Measurements from ENCODE around the gene GOLT1A.

Gene GOLT1A

GRCh38 chr1:204261266-204261665 lies 47.5 kb upstream of the GOLT1A start:
- no peak overlapping the region for H3K27ac ChIP-seq
- no peaks in the 10 kb centered on the region for H3K4me1 ChIP-seq
- H3K36me3 ChIP-seq (ENCODE audit: control insufficient read depth, insufficient read depth, low read length): no peaks in the 10 kb centered on the region
- no peaks in the 10 kb centered on the region for H3K27me3 ChIP-seq (ENCODE audit: control insufficient read depth, insufficient read depth, low read length)
- no peak overlapping the region for H2AFZ ChIP-seq
- no peak overlapping the region for H3K4me2 ChIP-seq (ENCODE audit: low read length)
- H3K9ac ChIP-seq: no peak overlapping the region
- H3K9me3 ChIP-seq (ENCODE audit: control insufficient read depth, low read length): no peaks in the 10 kb centered on the region
- no peaks in the 10 kb centered on the region for H3K79me2 ChIP-seq
- TF ChIP-seq CTCF (IDR thresholded peaks at IDR 0.05): no peak
- H3K4me3 ChIP-seq (ENCODE audit: low read depth, low read length): no peak overlapping the region

GRCh38 chr1:204260601-204261197 lies 46.9 kb upstream of the GOLT1A start:
- H3K36me3 ChIP-seq (ENCODE audit: control insufficient read depth, insufficient read depth, low read length): no peaks in the 10 kb centered on the region
- H3K27ac ChIP-seq: no peak overlapping the region
- no peaks in the 10 kb centered on the region for H3K4me1 ChIP-seq

GRCh38 chr1:204259782-204260181 lies 46.0 kb upstream of the GOLT1A start:
- Histone ChIP-seq H3K27ac (no peak overlapping the region), H3K36me3 (ENCODE audit: control insufficient read depth, insufficient read depth, low read length) (no peaks in the 10 kb centered on the region), H3K4me3 (ENCODE audit: low read depth, low read length) (no peak overlapping the region), H3K4me1 (no peaks in the 10 kb centered on the region), H3K4me2 (ENCODE audit: low read length) (no peak overlapping the region), H3K27me3 (ENCODE audit: control insufficient read depth, insufficient read depth, low read length) (no peaks in the 10 kb centered on the region), H3K9me3 (ENCODE audit: control insufficient read depth, low read length) (no peaks in the 10 kb centered on the region), H2AFZ (no peak overlapping the region), H3K9ac (no peak overlapping the region), H3K79me2 (no peaks in the 10 kb centered on the region)
- TF ChIP-seq CTCF (IDR thresholded peaks at IDR 0.05): no peak

More at GRCh38 chr1:204260601-204261197, 46.9 kb upstream of the GOLT1A start:
- H3K27me3 ChIP-seq (ENCODE audit: control insufficient read depth, insufficient read depth, low read length): no peaks in the 10 kb centered on the region
- no peak overlapping the region for H3K4me3 ChIP-seq (ENCODE audit: low read depth, low read length)
- no peak overlapping the region for H3K4me2 ChIP-seq (ENCODE audit: low read length)
- H3K9me3 ChIP-seq (ENCODE audit: control insufficient read depth, low read length): no peaks in the 10 kb centered on the region
- no peak for TF ChIP-seq CTCF (IDR thresholded peaks at IDR 0.05)
- H2AFZ ChIP-seq: no peak overlapping the region
- no peaks in the 10 kb centered on the region for H3K79me2 ChIP-seq
- H3K9ac ChIP-seq: no peak overlapping the region

GRCh38 chr1:204259196-204259595 lies 45.4 kb upstream of the GOLT1A start:
- Histone ChIP-seq H3K9ac (no peak overlapping the region), H3K27me3 (ENCODE audit: control insufficient read depth, insufficient read depth, low read length) (no peaks in the 10 kb centered on the region), H3K4me2 (ENCODE audit: low read length) (no peak overlapping the region), H3K9me3 (ENCODE audit: control insufficient read depth, low read length) (no peaks in the 10 kb centered on the region), H3K27ac (no peak overlapping the region), H3K4me3 (ENCODE audit: low read depth, low read length) (no peak overlapping the region), H2AFZ (no peak overlapping the region), H3K79me2 (no peaks in the 10 kb centered on the region), H3K4me1 (no peaks in the 10 kb centered on the region), H3K36me3 (ENCODE audit: control insufficient read depth, insufficient read depth, low read length) (no peaks in the 10 kb centered on the region)
- TF ChIP-seq CTCF (IDR thresholded peaks at IDR 0.05): no peak
